ENCODE data around the gene ZNG1E.
"Not testable (repeated sequence)": the region's sequence is repeated elsewhere in the genome, so short reads cannot be mapped to it uniquely, and the experiment has no call there.

DNA sequence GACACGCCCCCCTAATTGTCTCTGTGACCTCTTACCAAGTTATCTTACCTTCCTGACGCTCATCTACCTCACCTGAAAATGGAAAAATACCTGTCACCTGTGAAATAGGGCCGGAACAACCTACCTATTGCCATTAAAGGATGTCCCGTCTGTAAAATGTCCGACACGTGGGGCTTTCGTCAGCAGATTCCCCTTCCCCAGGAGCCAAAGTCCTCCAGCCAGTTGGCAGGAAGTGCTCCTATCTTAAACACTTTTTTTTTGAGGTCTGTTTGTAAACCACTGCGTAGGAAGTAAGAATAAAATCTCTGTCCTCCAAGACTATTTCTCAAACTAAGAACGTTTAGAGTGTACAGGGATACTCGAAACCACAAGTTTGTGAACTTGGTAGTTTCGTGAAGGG is 661 bp downstream of the ZNG1E start:
- TF ChIP-seq, protein P1, sequence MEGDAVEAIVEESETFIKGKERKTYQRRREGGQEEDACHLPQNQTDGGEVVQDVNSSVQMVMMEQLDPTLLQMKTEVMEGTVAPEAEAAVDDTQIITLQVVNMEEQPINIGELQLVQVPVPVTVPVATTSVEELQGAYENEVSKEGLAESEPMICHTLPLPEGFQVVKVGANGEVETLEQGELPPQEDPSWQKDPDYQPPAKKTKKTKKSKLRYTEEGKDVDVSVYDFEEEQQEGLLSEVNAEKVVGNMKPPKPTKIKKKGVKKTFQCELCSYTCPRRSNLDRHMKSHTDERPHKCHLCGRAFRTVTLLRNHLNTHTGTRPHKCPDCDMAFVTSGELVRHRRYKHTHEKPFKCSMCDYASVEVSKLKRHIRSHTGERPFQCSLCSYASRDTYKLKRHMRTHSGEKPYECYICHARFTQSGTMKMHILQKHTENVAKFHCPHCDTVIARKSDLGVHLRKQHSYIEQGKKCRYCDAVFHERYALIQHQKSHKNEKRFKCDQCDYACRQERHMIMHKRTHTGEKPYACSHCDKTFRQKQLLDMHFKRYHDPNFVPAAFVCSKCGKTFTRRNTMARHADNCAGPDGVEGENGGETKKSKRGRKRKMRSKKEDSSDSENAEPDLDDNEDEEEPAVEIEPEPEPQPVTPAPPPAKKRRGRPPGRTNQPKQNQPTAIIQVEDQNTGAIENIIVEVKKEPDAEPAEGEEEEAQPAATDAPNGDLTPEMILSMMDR (IDR thresholded peaks at IDR 0.05): not testable (repeated sequence)
- not testable (repeated sequence) for TF ChIP-seq CEBPB (IDR thresholded peaks at IDR 0.05); POLR2A (IDR thresholded peaks at IDR 0.05; ENCODE audit: low read length); ESRRA (IDR thresholded peaks at IDR 0.05; ENCODE audit: borderline replicate concordance, low read length); RARB (CRISPR knock-in tag; IDR thresholded peaks at IDR 0.05); BHLHE40 (IDR thresholded peaks at IDR 0.05; ENCODE audit: low read depth, low read length); TFCP2L1 (CRISPR knock-in tag; IDR thresholded peaks at IDR 0.05); KDM5A (IDR thresholded peaks at IDR 0.05); EP300 (IDR thresholded peaks at IDR 0.05); RNF2 (IDR thresholded peaks at IDR 0.05; ENCODE audit: borderline replicate concordance, low read depth); SMC3 (IDR thresholded peaks at IDR 0.05); RAD21 (conservative IDR thresholded peaks at IDR 0.05 in 1 of 2, IDR thresholded peaks at IDR 0.05 in 1 of 2); CHD4 (IDR thresholded peaks at IDR 0.05; ENCODE audit: borderline replicate concordance)
- TF ChIP-seq, protein P2, sequence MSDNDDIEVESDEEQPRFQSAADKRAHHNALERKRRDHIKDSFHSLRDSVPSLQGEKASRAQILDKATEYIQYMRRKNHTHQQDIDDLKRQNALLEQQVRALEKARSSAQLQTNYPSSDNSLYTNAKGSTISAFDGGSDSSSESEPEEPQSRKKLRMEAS (IDR thresholded peaks at IDR 0.05): not testable (repeated sequence)
